ENCODE results near the gene IRF3. TPM values are rescaled to one million over a fixed set of nuclear protein-coding genes. Genes with fewer than 3 reads are reported as not detected.
A peak's percentile ranks its signal among the peaks of the same experiment; 100 is the strongest.

IRF3 gene
- total and polyA plus RNA-seq, 2 donors from 2014 or later, result 64.5 to 84.9 TPM

DNA sequence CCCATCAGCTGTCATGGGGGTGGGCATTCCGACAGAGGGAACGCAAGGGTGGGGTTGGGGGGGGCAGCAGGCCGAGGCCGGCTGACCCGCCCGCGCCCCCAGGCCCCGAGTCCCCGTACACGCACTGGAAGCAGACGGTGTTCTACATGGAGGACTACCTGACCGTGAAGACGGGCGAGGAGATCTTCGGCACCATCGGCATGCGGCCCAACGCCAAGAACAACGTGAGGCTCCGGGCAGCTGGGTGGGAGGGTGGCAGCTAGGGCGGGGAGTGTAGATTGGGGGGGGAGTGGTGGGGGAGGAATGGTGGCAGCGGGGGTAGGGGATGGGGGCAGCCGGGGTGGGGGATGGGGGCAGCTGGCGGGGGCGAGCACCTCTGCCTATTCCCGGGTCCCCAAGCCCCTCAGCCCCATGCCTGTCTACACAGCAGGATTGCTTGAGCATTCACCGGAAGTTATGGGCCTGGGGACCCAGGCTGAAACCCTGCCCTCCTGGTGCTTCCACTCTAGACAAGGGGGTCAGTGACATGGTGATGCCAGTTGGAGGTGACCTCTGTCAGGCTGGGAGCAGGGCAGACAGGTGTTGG lies 20.9 kb upstream of the IRF3 start:
- H3K9me3 ChIP-seq (ENCODE audit: control insufficient read depth in 2 of 3, insufficient read depth in 1 of 3, low read length in 3 of 3), result no peaks in the 10 kb centered on the region
- no peak overlapping the region for H3K4me3 ChIP-seq (ENCODE audit: low read length in 3 of 3)
- FAIRE-seq (no peak), DNase-seq (peak in 2 of 5 donors; percentile 50 to 66)
- intact Hi-C loops (cut with DNase I), result no loop called here
- H3K36me3 ChIP-seq (ENCODE audit: control insufficient read depth in 2 of 3, insufficient read depth in 3 of 3, low read length in 3 of 3), result peaks cover 0 to 24% (median 22%) of the 10 kb centered on the region in 3 donors
- peak overlapping the region in 1 of 2 donors; percentile 32 for H3K27ac ChIP-seq (ENCODE audit: low read depth in 2 of 2, low read length in 2 of 2)
- H3K9ac ChIP-seq (ENCODE audit: low read length in 3 of 3), result no peak overlapping the region
- H3K4me1 ChIP-seq (ENCODE audit: control insufficient read depth in 2 of 3, insufficient read depth in 2 of 3, low read depth in 1 of 3, low read length in 3 of 3), result peaks cover 0 to 20% (median 6%) of the 10 kb centered on the region in 3 donors
- no peak for TF ChIP-seq CTCF (IDR thresholded peaks at IDR 0.05; ENCODE audit: borderline replicate concordance, extremely low read depth, insufficient read depth)
- no peaks in the 10 kb centered on the region for H3K27me3 ChIP-seq (ENCODE audit: control insufficient read depth, insufficient read depth, low read length)

- peak in 1 of 5 donors; percentile 56 for DNase-seq
- no peaks in the 10 kb centered on the region for H3K27me3 ChIP-seq (ENCODE audit: control insufficient read depth, insufficient read depth, low read length)
- H3K27ac ChIP-seq (ENCODE audit: low read depth in 2 of 2, low read length in 2 of 2), result no peak overlapping the region
- H3K9ac ChIP-seq (ENCODE audit: low read length in 3 of 3), result no peak overlapping the region
- no peak for FAIRE-seq
- peaks cover 0 to 20% (median 5%) of the 10 kb centered on the region in 3 donors for H3K4me1 ChIP-seq (ENCODE audit: control insufficient read depth in 2 of 3, insufficient read depth in 2 of 3, low read depth in 1 of 3, low read length in 3 of 3)
- TF ChIP-seq CTCF (IDR thresholded peaks at IDR 0.05; ENCODE audit: borderline replicate concordance, extremely low read depth, insufficient read depth), result no peak
- H3K4me3 ChIP-seq (ENCODE audit: low read length in 3 of 3), result no peak overlapping the region
- H3K36me3 ChIP-seq (ENCODE audit: control insufficient read depth in 2 of 3, insufficient read depth in 3 of 3, low read length in 3 of 3), result peaks cover 0 to 24% (median 22%) of the 10 kb centered on the region in 3 donors
- intact Hi-C loops (cut with DNase I), result no loop called here
- no peaks in the 10 kb centered on the region for H3K9me3 ChIP-seq (ENCODE audit: control insufficient read depth in 2 of 3, insufficient read depth in 1 of 3, low read length in 3 of 3)
These were observed 20.2 kb upstream of the IRF3 start for GRCh38 chr19:49685845-49686332.

GRCh38 chr19:49684983-49685553 lies 19.4 kb upstream of the IRF3 start:
- peak in 1 of 5 donors; percentile 3 for DNase-seq
- no peak for TF ChIP-seq CTCF (IDR thresholded peaks at IDR 0.05; ENCODE audit: borderline replicate concordance, extremely low read depth, insufficient read depth)
- Histone ChIP-seq H3K36me3 (ENCODE audit: control insufficient read depth in 2 of 3, insufficient read depth in 3 of 3, low read length in 3 of 3) (peaks cover 0 to 24% (median 22%) of the 10 kb centered on the region in 3 donors), H3K27me3 (ENCODE audit: control insufficient read depth, insufficient read depth, low read length) (no peaks in the 10 kb centered on the region), H3K4me1 (ENCODE audit: control insufficient read depth in 2 of 3, insufficient read depth in 2 of 3, low read depth in 1 of 3, low read length in 3 of 3) (peaks cover 0 to 21% (median 6%) of the 10 kb centered on the region in 3 donors), H3K9me3 (ENCODE audit: control insufficient read depth in 2 of 3, insufficient read depth in 1 of 3, low read length in 3 of 3) (no peaks in the 10 kb centered on the region), H3K4me3 (ENCODE audit: low read length in 3 of 3) (no peak overlapping the region), H3K9ac (ENCODE audit: low read length in 3 of 3) (no peak overlapping the region), H3K27ac (ENCODE audit: low read depth in 2 of 2, low read length in 2 of 2) (no peak overlapping the region)
- intact Hi-C loops (cut with DNase I), result no loop called here
- no peak for FAIRE-seq
